Stimulated activated CD4-positive, alpha-beta T cell treated with anti-CD3 and anti-CD28 coated beads, Interleukin-1b, Interleukin-23, amount 100 ng/mL, for 24 hours (primary cell): ENCODE data around the gene SLC16A12.
"Not testable (repeated sequence)": the region's sequence is repeated elsewhere in the genome, so short reads cannot be mapped to it uniquely, and the experiment has no call there.

Source experiments
- DNase-seq, 4 experiments: peaks; one replicate each; pipeline ENCODE4 v3.0.0-alpha.2; 2020; ENCODE audit warnings: low read depth in 4 of 4, low spot score in 1 of 4

Gene SLC16A12

DNA sequence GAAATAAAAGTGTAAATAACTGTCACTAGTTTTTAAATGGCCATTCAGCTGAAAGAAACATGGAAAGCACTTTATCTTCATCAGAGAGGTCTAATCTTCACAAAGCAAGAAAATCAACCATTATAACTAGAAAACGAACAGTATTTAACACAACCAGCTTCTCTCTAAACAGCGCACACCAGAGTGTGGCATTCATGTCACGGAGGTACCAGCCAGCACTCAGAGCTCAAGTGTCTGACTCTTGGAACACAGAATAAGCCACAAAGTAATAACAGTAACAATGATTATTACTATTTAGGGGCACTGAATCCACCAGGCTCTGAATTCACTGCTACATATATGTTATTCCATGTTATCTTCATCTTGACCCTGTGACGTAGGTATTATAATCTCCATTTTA, 60.9 kb downstream of the SLC16A12 start:
- DNase-seq, result no peak

DNA sequence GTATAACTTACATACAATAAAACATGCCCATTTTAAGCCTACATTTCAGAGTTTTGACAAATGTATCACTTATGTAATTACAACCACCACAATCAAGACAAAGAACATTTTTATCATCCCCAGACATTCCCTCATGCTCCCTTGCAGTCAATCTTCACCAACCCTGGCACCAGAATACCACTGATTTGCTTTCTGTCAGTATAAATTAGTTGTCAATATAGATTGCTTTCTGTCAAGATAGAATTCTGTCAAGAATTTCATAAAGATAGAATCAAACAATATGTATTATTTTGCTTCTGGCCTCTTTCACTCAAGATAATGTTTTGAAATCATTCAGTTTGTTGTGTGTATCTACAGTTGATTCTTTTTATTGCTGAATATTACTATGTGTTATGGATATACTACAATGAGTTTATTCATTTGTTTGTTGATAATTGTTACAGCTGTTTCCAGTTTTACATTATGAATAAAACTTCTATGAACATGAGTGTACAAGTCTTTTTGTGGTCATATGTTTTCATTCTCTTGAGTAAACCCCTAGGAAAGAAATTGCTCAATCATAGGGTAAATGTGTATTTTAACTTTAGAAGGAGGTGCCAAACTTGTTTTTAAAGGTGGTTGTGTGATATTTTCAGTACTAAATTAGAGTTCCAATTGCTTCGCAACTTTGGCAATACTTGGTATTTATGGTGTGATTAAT, 64.1 kb downstream of the SLC16A12 start:
- DNase-seq, result no peak

DNA sequence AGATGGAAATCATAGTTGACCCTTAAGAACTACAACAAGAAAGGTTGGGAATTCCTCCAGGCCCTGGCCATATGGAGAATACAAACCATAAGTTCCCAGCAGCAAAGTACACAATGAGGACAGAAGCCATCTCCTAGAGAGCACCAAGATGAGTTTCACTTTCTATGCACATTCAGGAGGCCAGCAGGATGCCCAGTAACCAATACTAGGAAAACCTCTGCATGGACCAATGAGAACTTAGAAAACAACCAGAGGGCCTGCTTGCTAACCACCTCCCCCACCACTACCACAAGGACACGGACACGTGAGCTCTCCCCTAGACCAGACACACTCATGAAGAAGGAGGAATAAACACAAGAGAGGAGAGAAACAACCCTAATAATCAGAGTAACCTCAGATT, 64.8 kb downstream of the SLC16A12 start:
- no peak for DNase-seq

DNA sequence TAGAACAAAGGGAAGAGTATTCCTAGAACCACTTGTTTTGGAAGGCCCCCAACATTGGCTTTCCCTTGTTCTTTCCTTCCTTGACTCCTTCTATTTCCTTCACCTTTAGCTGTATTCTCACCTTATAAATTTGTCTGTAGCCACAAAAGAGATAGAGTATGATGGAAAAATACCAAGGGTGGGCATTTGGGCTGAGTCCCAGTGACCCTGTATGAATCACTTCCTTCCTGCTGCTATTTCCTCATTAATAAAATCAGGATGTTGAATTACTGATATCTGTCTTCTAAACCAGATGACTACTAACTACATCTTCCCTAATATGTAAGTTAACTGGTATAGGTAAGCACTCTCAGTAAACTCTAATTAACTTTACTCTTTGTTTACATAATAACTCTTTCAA, 65.9 kb downstream of the SLC16A12 start:
- no peak for DNase-seq

DNA sequence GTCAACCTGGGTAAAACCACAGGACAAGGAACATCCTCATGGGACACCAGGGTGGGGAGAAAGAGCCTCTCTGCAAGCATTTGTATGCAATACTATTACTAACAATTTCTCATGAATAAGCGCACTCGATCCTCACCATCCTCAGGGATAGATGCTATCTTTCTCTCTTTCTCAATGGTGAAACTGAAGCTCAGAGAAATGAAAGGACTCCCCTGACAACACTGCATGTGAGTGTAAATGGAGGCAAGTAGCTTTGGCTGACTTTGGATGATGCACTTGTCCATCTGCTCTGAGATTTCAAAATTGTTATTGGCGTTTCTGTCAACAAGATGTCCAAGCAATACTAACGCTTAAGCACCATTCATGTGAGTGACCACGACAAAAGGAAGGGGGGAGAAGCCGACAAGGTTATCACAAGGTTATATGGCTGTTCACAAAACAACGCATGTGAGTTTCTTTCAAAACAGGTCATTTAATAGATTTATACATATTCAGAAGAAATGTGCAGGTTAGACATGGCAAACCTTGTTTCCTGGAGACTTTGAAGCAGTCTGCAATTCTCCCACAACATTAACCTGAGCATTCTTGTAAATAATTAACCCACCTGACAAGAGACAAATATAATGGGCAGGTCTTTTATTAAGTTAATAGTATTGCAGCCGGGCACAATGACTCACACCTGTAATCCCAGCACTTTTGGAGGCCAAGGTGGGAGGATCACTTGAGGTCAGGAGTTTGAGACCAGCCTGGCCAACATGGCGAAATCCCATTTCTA, 67.0 kb downstream of the SLC16A12 start:
- no peak for DNase-seq

DNA sequence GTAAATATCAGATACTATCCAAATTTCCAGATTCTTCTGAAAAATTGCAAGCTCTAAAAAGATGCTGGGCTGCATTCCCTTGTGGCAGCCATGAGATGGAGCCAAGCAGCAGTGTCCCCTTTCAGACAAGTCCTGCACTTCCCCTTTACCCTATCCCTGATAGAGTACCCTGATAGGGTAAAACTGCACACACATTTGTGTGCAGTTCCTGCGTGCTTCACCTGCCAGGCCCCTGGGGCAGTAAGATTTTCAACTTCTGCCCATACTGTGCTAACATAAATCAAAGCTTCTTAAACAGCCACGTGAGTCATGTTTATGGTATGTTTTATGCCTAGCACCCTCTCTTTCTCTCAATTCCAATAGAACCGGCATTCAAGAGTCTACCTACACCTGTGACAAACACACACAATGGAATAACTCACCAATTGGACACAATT, 68.8 kb downstream of the SLC16A12 start:
- no peak for DNase-seq

DNA sequence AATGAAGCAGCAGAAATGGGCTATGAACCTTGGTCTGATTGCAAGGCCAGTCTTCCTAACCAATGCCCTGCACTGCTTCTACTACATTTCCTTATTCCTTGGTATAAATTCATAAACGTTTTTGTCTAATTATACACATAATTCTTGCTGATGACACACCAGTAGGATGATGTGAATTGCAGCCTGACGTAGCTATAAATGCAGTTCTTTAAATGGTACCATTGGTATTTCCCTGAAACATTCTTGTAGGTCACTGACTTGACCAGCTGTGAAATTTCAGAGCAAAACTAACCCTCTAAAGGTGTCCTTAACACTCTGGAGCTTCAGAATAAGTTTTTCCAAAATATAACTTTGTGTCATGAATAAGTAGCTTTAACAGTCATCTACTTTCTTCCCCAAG, 70.2 kb downstream of the SLC16A12 start:
- no peak for DNase-seq

DNA sequence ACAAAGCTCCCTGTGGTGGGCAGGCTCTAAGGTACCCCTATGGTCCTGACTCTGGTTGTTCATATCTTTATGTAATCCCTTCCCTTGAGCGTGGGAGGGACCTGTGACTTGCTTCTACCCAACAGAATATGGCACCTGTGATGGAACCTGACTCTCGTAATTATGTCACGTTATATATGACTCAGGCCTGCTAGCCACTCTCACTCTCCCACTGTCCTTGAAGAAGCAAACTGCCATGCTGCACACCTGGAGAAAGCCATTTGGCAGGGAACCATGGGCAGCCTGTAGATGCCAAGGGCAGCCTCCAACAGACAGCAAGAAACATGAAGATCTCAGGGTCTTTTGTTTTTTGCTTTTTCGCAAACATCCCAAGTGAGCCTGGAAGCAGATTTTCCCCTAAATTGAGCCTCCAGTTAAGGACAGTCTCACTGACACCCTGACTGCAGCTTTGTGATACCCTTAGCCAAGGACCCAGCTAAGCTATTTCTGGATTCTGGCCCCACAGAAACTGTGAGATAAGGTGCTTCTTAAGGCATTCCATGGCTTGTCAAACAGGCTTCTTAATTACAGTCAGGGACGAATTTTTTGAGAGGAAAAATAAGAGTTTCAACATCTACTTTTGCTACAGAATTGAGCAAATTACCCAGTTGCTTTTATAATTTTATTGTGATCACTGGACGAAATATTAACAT, 71.4 kb downstream of the SLC16A12 start:
- no peak for DNase-seq

DNA sequence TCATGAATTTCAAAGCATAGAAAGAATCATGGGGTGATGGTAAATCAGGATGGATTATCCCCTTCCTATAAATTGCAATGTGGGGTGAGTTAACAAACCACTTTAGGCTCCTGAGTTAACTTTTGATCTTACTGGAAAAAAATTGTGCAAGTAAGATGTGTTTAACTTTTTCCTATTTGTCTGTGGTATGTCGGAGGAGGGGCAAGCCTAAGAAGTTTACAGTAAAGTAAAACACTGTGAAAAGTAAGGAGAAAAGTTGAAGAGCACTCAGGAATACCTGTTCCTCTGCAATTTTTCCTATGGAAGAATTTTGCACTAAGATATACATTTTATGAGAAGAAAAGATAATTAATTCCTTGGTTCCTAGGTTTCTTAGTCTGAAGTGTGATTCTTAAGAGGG, 76.6 kb downstream of the SLC16A12 start:
- no peak for DNase-seq

DNA sequence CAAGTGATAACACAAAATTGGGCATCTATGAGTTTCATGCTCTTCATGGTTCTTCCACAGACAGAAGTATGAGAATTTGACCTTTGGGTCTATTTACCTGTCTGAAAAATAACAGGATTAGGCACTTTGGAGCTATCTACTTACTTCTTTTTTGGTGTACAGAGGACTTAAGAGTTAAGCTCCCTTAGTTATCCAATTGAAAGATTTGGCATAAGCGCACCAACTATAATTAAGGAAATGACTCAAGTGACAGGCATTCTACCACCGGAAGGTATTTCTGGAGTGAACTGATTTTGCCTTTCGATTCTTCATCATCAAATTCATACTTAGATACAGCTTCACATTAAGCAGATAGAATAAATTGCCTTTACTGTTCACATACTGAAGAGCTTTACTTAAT, 77.1 kb downstream of the SLC16A12 start:
- no peak for DNase-seq

DNA sequence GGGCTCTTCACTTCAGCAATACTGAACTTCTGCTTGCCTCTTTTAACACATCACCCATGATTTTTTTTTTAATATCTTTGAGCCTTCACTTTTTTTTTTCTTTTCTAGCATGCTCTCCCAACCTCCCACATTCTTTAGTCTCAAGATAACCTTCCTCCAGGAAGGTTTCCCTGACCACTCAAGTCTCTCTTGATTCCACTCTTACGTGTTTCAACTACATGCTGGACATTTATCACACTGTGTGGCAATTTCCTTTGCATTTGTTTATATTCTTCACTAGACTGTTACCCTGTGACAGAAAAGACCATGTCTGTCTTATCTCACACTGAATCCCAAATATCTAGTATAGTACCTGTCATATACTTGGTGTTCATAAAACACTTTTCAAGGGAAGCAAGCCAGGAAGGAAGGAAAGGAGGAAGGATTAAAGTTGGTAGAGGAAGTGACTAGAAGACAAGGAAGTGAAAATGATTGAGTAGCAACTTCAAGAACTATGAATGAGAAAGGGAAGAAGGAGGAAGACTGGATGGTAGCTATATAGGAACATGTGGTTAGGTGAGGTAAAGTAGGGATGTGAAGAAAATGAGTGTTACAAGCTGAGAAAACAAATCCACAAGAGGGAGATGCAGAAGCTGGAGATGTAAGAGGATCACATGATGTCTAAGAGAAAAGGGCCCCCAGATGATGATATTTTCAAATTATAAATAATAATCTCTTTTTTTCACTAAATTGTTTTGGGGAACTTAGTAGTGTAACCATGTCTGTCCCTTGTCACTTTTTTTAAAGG, 80.6 kb downstream of the SLC16A12 start:
- DNase-seq, result no peak

DNA sequence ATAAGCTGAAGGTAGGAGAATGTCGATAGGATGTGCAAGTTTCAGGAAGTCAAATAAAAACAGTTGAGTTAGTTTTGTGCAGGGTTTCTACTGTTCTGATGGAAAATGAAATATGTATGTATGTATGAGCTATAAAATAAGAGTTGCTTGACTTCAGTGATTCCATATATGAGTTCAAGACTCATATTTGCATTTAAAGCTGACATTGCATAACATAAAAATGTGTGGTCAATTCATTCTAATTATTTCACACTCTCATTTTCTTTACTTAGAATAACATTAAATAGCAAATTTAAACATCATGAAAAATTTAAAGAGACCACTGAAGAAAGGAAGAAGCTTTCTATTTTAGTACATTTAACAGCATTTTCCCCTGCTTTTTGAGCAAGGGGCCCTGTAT, 83.2 kb downstream of the SLC16A12 start:
- DNase-seq, result no peak

DNA sequence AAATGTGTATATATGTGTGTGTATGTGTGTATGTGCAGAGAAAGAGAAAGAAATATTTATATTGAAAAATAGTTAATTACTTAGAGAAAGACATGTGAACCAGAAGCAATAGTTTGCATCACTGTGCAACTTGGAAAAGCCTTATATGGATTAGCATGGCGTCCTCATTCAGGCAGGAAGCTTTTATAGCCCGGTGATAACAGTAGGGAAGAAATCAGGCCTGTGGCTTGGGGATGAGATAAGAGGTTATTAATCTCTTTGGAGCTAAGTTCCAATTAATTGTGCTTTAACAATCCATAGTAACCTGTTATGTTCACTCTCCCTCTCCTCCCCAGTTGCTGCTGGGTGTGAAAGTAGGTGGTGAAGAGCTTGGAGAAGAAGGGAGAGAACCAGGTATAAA, 84.5 kb downstream of the SLC16A12 start:
- DNase-seq, result no peak

DNA sequence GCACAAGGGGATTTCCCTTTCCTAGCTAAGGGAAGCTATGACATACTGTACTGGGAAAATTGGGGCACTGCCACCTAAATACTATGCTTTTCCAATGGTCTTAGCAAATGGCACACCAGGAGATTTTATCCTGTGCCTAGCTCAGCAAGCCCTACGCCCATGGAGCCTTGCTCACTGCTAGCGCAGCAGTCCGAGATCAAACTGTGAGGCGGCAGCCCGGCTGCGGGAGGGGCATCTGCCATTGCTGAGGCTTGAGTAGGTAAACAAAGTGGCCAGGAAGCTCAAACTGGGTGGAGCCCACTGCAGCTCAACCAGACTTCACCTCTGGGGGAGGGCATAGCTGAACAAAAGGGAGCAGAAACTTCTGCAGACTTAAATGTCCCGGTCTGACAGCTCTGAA, 90.6 kb downstream of the SLC16A12 start:
- not testable (repeated sequence) for DNase-seq

DNA sequence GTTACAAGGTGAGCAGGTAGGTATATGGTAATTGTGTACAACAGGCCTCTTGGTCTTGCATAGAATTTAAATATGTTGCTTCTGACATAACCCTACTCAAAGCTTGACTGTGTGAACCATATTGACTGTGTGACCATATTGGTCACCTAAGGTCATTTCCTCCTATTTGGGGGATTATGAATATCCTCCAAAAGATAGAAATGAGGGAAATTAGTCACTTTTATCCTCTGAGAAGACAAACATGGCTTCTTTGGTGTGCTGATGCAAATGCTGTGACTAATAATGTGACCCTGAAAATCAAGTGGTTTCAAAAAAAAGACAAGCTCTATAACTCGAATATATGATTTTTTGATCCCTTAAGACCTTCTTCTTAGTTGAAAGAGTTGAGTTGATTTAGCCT, 93.1 kb downstream of the SLC16A12 start:
- no peak for DNase-seq

DNA sequence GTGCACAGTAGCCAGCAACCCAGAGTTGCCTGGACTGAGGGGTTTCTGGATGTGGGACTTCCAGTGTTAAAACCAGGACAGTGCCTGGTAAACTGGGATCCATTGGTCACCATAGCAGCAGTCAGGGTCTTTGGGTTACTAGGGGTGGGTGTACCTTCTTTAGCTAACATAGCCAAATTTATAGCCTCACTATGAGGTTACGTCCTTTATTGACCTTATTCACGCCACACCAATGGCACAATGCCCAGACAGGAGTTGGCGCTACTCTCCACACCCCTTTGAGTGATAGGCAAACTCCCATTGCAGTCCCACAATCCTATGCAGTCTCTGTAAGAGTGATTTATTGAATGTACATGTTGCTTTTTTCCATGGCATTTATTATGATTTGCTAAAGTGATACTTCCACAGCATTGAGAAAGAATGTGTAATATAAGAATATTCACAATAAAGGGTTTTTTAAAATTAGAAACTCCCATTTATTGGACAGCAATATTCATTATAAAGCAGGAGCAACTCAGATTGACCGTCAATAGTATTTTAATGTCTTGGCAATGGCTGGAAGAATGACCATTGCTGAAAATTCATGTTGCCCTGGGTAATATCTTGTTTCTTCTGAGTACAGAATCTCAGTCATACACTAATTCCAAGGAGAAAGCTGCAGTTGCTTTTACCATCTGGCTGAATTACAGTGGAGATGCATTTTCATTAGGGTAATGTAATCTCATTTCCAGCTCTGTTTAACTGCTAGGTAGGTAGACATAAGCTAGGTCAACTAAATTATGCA, 95.0 kb downstream of the SLC16A12 start:
- no peak for DNase-seq

DNA sequence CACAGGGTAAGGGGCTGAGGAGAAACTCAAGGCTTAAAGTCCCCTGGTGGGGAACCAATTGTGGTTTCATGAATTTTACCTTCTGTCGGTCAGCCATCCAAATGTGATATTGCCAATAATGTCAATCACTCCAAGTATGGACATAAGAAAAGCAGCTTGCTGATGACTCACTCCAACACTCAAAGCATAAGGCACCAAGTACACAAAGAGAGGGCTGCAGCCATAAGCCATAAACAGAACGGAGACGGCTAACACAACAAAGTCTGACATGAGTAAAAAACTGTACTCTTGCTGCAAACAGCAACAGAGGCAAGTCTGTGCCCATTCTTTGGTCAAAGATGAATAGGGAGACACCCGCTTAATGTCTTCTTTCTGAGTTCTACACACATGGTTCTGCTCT, 96.9 kb downstream of the SLC16A12 start:
- no peak for DNase-seq

DNA sequence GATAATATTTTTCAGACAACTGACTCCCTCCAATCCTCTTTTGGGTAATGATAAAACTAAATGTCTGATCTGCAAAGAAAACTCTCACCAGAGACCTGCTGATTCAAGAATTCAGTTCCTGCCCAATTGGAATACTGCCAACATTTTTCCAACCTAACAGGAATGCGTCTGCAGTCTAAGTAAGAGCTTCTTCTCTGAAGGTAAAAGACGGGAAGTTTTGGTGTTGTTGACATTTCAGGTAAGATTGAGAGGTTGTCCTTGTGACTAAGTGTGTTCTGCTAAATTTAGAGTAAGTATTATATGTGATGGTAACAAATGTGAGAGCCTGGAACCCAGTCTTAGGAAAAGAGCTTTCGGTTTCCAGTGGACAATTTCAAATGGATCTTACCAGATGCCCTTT, 103.4 kb downstream of the SLC16A12 start:
- no peak for DNase-seq

DNA sequence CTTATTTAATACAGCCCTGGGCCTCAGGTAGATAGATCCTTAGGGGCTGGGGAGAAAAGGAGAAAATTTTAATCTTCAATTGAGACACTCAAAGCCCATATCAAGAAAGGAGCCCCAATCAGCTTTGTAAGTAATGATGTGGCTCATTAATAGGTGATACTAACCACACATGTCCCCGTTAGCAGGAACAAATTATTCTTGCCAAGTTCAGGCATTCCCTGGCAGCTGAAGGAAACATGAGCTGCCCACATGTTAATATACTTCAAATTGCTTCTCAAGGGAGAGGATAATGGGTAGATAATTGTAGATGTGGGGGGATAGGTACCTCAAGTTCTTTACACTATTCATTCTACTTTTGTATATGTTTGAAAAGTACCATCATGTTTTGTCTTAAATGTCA, 106.5 kb downstream of the SLC16A12 start:
- DNase-seq, result no peak

DNA sequence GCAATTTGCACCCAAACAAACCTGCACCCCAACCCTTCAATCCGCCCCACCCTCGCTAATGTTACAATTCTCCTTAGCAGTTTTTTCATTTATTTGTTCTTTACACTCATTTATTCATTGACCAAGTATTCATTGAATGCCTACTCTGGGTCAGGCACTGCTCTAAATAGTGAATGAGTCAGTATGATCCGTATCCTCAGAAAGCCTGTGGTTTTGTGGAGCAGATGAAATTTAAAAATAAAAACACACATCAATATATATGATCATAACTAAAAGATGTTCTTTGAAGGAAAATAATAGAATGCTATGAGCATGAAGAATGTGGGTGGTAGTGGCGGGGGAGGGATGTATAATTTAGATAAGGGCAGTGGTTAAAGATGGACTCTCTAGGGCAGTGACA, 107.8 kb downstream of the SLC16A12 start:
- DNase-seq, result no peak
